Measurements from ENCODE around the gene KEAP1. TPM values are rescaled to one million over a fixed set of nuclear protein-coding genes. Genes with fewer than 3 reads are reported as not detected.

KEAP1 gene
- total RNA-seq, 1 experiment from 2014 or later, result 75.2 TPM

DNA sequence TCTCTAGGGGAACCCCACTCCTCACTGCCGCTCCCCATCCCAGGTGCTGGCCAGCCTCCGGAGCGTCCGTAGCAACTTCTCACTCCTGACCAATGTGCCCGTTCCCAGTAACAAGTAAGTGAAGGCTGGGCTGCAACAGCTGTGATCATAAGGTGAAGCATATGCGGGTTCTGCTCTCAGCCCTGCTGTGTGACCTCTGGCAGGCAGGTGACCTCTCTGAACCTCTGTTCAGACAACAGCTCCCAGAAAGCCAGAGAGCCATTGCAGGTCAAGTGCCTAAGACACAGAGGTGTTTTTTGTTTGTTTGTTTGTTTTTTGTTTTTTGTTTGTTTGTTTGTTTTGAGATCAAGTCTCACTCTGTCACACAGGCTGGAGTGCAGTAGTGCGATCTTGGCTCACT, 54.1 kb downstream of the KEAP1 start:
- no peak for DNase-seq (ENCODE audit: low read depth, low spot score)
- no peak overlapping the region for H3K4me3 ChIP-seq (replicated peaks in 1 of 2; ENCODE audit: low read depth in 1 of 2, low read length in 2 of 2)
- H3K27me3 ChIP-seq (ENCODE audit: insufficient read depth, low read length), result no peaks in the 10 kb centered on the region
- RAD21 ChIA-PET (ENCODE audit: low non-redundant PET in 1 of 2, low total read pairs in 2 of 2, uncharacterized antibody in 2 of 2, unreplicated experiment in 2 of 2), result no interaction called here
- H3K79me2 ChIP-seq (ENCODE audit: insufficient read depth, low read length), result peaks cover 4% of the 10 kb centered on the region; the same call in 1 of the 2 replicates
- CTCF ChIA-PET, result no interaction called here
- no TSS peak for BruUV-seq (replicated peaks)
- H3K36me3 ChIP-seq (ENCODE audit: control insufficient read depth in 1 of 2, insufficient read depth in 2 of 2, low read length in 2 of 2), result peaks cover 0 to 13% of the 10 kb centered on the region in 2 experiments; a peak in 3 of 4 replicates
- ATAC-seq, result no peak
- no peak for TF ChIP-seq ELF1 (IDR thresholded peaks at IDR 0.05; ENCODE audit: borderline replicate concordance, low read depth)
- TF ChIP-seq ZFX (IDR thresholded peaks at IDR 0.05), result no peak
- TF ChIP-seq CBX3 (IDR thresholded peaks at IDR 0.05; ENCODE audit: low read depth), result no peak
- no peak for TF ChIP-seq FOSL1 (IDR thresholded peaks at IDR 0.05; ENCODE audit: low read depth)
- no peak for TF ChIP-seq JUND (IDR thresholded peaks at IDR 0.05)
- TF ChIP-seq CEBPB (IDR thresholded peaks at IDR 0.05; ENCODE audit: low read depth), result no peak
- no peak for TF ChIP-seq SP1 (IDR thresholded peaks at IDR 0.05; ENCODE audit: low read depth)
- TF ChIP-seq TCF7L2 (IDR thresholded peaks at IDR 0.05; ENCODE audit: borderline replicate concordance, extremely low read depth, insufficient read depth, insufficient read length), result no peak
- TF ChIP-seq RAD21 (IDR thresholded peaks at IDR 0.05; ENCODE audit: low read depth), result no peak
- H4K20me1 ChIP-seq (ENCODE audit: insufficient read depth), result peaks cover 3% of the 10 kb centered on the region; the same call in 1 of the 2 replicates
- peaks cover 0 to 15% of the 10 kb centered on the region in 2 experiments; a peak in 2 of 4 replicates for H3K4me1 ChIP-seq (ENCODE audit: control insufficient read depth in 1 of 2, insufficient read depth in 2 of 2, low read length in 2 of 2)
- H3K9ac ChIP-seq (ENCODE audit: low read length), result no peak overlapping the region
- H3K27ac ChIP-seq (ENCODE audit: low read depth, low read length), result no peak overlapping the region
- H2AFZ ChIP-seq (ENCODE audit: low read depth, low read length, poor library complexity, severe bottlenecking), result no peak overlapping the region
- H3K9me3 ChIP-seq (ENCODE audit: control insufficient read depth in 1 of 2, insufficient read depth in 1 of 2, low read depth in 1 of 2, low read length in 2 of 2), result no peaks in the 10 kb centered on the region
- H3K4me2 ChIP-seq (ENCODE audit: low read length), result no peak overlapping the region
- intact Hi-C loops (cut with micrococcal nuclease), result no loop called here
- POLR2A ChIA-PET, result no interaction called here
- no peaks in the 10 kb centered on the region for H3K9me2 ChIP-seq (ENCODE audit: insufficient read depth)

DNA sequence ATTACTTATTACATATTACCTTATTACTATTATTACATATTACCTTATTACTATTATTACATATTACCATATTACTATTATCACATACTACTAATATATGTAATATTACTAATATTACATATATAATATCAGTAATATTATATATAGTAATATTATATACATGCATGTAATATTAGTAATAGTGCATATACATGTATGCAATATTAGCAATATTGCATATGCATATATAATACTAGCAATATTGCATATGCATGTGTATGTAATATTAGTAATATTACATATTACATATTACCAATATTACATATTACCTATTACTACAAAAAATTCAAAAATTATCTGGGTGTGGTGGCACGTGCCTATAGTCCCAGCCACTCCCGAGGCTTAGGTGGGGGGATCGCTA, 60.5 kb downstream of the KEAP1 start:
- RAD21 ChIA-PET (ENCODE audit: low non-redundant PET in 1 of 2, low total read pairs in 2 of 2, uncharacterized antibody in 2 of 2, unreplicated experiment in 2 of 2), result no interaction called here
- DNase-seq (ENCODE audit: low read depth, low spot score), result no peak
- no peaks in the 10 kb centered on the region for H4K20me1 ChIP-seq (ENCODE audit: insufficient read depth)
- CTCF ChIA-PET, result no interaction called here
- no TSS peak for BruUV-seq (replicated peaks)
- H3K27ac ChIP-seq (ENCODE audit: low read depth, low read length), result no peak overlapping the region
- no peak overlapping the region for H2AFZ ChIP-seq (ENCODE audit: low read depth, low read length, poor library complexity, severe bottlenecking)
- no peak for ATAC-seq
- H3K9me2 ChIP-seq (ENCODE audit: insufficient read depth), result no peaks in the 10 kb centered on the region
- POLR2A ChIA-PET, result no interaction called here
- no peaks in the 10 kb centered on the region for H3K9me3 ChIP-seq (ENCODE audit: control insufficient read depth in 1 of 2, insufficient read depth in 1 of 2, low read depth in 1 of 2, low read length in 2 of 2)
- no peak overlapping the region for H3K9ac ChIP-seq (ENCODE audit: low read length)
- peaks cover 35% of the 10 kb centered on the region for H3K79me2 ChIP-seq (ENCODE audit: insufficient read depth, low read length)
- no peaks in the 10 kb centered on the region; a peak in 2 of 4 replicates for H3K36me3 ChIP-seq (ENCODE audit: control insufficient read depth in 1 of 2, insufficient read depth in 2 of 2, low read length in 2 of 2)
- H3K4me2 ChIP-seq (ENCODE audit: low read length), result no peak overlapping the region
- no peaks in the 10 kb centered on the region for H3K4me1 ChIP-seq (ENCODE audit: control insufficient read depth in 1 of 2, insufficient read depth in 2 of 2, low read length in 2 of 2)
- H3K27me3 ChIP-seq (ENCODE audit: insufficient read depth, low read length), result no peaks in the 10 kb centered on the region
- no peak overlapping the region for H3K4me3 ChIP-seq (replicated peaks in 1 of 2; ENCODE audit: low read depth in 1 of 2, low read length in 2 of 2)
- intact Hi-C loops (cut with micrococcal nuclease), result no loop called here
- TF ChIP-seq, protein P1, sequence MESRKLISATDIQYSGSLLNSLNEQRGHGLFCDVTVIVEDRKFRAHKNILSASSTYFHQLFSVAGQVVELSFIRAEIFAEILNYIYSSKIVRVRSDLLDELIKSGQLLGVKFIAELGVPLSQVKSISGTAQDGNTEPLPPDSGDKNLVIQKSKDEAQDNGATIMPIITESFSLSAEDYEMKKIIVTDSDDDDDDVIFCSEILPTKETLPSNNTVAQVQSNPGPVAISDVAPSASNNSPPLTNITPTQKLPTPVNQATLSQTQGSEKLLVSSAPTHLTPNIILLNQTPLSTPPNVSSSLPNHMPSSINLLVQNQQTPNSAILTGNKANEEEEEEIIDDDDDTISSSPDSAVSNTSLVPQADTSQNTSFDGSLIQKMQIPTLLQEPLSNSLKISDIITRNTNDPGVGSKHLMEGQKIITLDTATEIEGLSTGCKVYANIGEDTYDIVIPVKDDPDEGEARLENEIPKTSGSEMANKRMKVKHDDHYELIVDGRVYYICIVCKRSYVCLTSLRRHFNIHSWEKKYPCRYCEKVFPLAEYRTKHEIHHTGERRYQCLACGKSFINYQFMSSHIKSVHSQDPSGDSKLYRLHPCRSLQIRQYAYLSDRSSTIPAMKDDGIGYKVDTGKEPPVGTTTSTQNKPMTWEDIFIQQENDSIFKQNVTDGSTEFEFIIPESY (IDR thresholded peaks at IDR 0.05; ENCODE audit: extremely low read depth, insufficient replicate concordance, low read length), result no peak
- TF ChIP-seq SP1 (IDR thresholded peaks at IDR 0.05; ENCODE audit: low read depth) (no peak), POLR2AphosphoS5 (IDR thresholded peaks at IDR 0.05; ENCODE audit: low read depth, low read length) (no peak), ELF1 (IDR thresholded peaks at IDR 0.05; ENCODE audit: borderline replicate concordance, low read depth) (no peak), FOSL1 (IDR thresholded peaks at IDR 0.05; ENCODE audit: low read depth) (no peak), EZH2 (IDR thresholded peaks at IDR 0.05) (no peak), ZFX (IDR thresholded peaks at IDR 0.05) (no peak), JUND (IDR thresholded peaks at IDR 0.05) (no peak)
- TF ChIP-seq, protein P2, sequence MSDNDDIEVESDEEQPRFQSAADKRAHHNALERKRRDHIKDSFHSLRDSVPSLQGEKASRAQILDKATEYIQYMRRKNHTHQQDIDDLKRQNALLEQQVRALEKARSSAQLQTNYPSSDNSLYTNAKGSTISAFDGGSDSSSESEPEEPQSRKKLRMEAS (IDR thresholded peaks at IDR 0.05), result no peak
- TF ChIP-seq, protein P3, sequence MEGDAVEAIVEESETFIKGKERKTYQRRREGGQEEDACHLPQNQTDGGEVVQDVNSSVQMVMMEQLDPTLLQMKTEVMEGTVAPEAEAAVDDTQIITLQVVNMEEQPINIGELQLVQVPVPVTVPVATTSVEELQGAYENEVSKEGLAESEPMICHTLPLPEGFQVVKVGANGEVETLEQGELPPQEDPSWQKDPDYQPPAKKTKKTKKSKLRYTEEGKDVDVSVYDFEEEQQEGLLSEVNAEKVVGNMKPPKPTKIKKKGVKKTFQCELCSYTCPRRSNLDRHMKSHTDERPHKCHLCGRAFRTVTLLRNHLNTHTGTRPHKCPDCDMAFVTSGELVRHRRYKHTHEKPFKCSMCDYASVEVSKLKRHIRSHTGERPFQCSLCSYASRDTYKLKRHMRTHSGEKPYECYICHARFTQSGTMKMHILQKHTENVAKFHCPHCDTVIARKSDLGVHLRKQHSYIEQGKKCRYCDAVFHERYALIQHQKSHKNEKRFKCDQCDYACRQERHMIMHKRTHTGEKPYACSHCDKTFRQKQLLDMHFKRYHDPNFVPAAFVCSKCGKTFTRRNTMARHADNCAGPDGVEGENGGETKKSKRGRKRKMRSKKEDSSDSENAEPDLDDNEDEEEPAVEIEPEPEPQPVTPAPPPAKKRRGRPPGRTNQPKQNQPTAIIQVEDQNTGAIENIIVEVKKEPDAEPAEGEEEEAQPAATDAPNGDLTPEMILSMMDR (IDR thresholded peaks at IDR 0.05 in 2 of 3, conservative IDR thresholded peaks at IDR 0.05 in 1 of 3; ENCODE audit: borderline replicate concordance in 1 of 3, insufficient read depth in 1 of 3, low read depth in 2 of 3, low read length in 2 of 3), result no peak
